ENCODE results near the gene PTPRD.

The PTPRD gene

GRCh38 chr9:9874270-9874669, 738.5 kb downstream of the PTPRD start:
- no peak overlapping the region for H3K4me3 ChIP-seq (ENCODE audit: low read depth, low read length)
- ChIA-PET POLR2A (no interaction called here), CTCF (no interaction called here)
- no peak for TF ChIP-seq CTCF (IDR thresholded peaks at IDR 0.05; ENCODE audit: insufficient read depth, low read length, missing control alignments)
- DNase-seq (ENCODE audit: low read depth, low spot score), result no peak

- ChIA-PET POLR2A (no interaction called here), CTCF (no interaction called here)
- H3K4me3 ChIP-seq (ENCODE audit: low read depth, low read length), result no peak overlapping the region
Observed at GRCh38 chr9:9862235-9862810, 750.5 kb downstream of the PTPRD start.

GRCh38 chr9:9855177-9856078, 757.4 kb downstream of the PTPRD start:
- DNase-seq (ENCODE audit: low read depth, low spot score), result no peak
- no peak overlapping the region for H3K4me3 ChIP-seq (ENCODE audit: low read depth, low read length)
- TF ChIP-seq CTCF (IDR thresholded peaks at IDR 0.05; ENCODE audit: insufficient read depth, low read length, missing control alignments), result no peak
- POLR2A ChIA-PET, result no interaction called here
- CTCF ChIA-PET, result no interaction called here

More at GRCh38 chr9:9862235-9862810, 750.5 kb downstream of the PTPRD start:
- DNase-seq (ENCODE audit: low read depth, low spot score), result no peak
- no peak for TF ChIP-seq CTCF (IDR thresholded peaks at IDR 0.05; ENCODE audit: insufficient read depth, low read length, missing control alignments)

GRCh38 chr9:9847750-9848149, 765.1 kb downstream of the PTPRD start:
- no peak for TF ChIP-seq CTCF (IDR thresholded peaks at IDR 0.05; ENCODE audit: insufficient read depth, low read length, missing control alignments)
- ChIA-PET POLR2A (no interaction called here), CTCF (no interaction called here)
- no peak overlapping the region for H3K4me3 ChIP-seq (ENCODE audit: low read depth, low read length)
- DNase-seq (ENCODE audit: low read depth, low spot score), result no peak

GRCh38 chr9:9846557-9846956, 766.2 kb downstream of the PTPRD start:
- no peak for TF ChIP-seq CTCF (IDR thresholded peaks at IDR 0.05; ENCODE audit: insufficient read depth, low read length, missing control alignments)
- no peak overlapping the region for H3K4me3 ChIP-seq (ENCODE audit: low read depth, low read length)
- POLR2A ChIA-PET, result no interaction called here
- no peak for DNase-seq (ENCODE audit: low read depth, low spot score)
- CTCF ChIA-PET, result no interaction called here

GRCh38 chr9:9820436-9820835, 792.4 kb downstream of the PTPRD start:
- DNase-seq (ENCODE audit: low read depth, low spot score), result no peak
- no peak for TF ChIP-seq CTCF (IDR thresholded peaks at IDR 0.05; ENCODE audit: insufficient read depth, low read length, missing control alignments)
- CTCF ChIA-PET, result no interaction called here
- POLR2A ChIA-PET, result no interaction called here
- H3K4me3 ChIP-seq (ENCODE audit: low read depth, low read length), result no peak overlapping the region

Data from AG04449 (cell line).